ENCODE results near the gene NPHP4.

Gene NPHP4

GRCh38 chr1:6003568-6004411 is 11.6 kb upstream of the NPHP4 start:
- no peak for DNase-seq (ENCODE audit: low spot score)

GRCh38 chr1:6002714-6003501 is 10.7 kb upstream of the NPHP4 start:
- no peak for DNase-seq (ENCODE audit: low spot score)

- DNase-seq (ENCODE audit: low spot score) = no peak
Measured at GRCh38 chr1:6001992-6002576, 9.9 kb upstream of the NPHP4 start.

- no peak for DNase-seq (ENCODE audit: low spot score)
Measured at GRCh38 chr1:6000444-6001288, 8.4 kb upstream of the NPHP4 start.

DNA sequence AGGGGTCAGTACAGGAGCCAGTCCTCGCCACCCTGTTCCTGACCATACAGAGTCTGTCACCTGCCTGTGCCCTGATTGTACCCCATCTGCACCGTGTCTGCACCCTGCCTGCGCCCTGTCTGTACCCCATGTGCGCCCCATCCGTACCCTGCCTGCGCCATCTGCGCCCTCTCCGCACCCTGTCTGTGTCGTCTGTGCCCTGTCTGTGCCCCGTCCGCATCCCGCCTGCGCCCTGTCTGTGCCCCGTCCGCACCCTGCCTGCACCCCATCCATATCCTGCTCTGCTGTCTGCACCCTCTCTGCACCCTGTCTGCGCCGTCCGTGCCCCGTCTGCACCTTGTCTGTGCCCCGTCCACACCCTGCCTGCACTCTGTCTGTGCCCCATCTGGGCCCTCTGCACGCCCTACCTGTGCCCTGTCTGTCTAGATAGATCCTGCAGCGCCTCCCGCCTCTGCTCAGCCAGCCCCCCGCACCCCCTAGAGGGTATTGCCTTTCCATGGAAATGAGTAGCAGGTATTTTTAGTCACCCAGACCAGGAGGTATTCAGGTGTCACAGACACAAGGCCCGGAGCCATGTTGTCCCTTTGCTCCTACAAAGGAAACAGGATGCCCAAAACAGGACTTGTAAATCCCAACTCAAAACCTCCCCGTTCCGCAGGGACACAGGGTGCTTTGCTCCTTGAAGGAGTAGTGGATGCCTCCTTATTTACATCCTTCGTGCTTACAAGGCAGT is 7.7 kb upstream of the NPHP4 start:
- DNase-seq (ENCODE audit: low spot score) = no peak

DNA sequence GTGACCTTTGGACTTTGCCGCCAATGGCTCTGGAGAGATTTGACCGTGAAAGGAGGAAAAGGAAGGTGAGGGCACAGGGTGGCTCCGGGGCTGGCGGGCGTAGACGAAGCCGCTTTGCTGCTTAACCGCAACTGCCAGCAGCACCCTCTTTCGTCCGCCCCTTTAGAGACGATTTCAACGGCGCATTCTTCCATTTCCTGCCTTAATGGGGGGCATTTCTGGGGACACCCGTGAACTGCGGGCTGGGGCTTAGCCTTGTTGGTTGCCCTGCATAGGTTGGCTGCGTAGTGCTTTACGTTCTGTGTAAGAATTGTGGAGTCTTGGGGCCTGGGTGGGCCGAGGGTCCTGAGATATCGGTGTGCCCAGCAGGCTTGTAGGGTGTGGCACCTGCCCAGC is 6.7 kb upstream of the NPHP4 start:
- DNase-seq (ENCODE audit: low spot score) = no peak

GRCh38 chr1:5998051-5998905 is 6.1 kb upstream of the NPHP4 start:
- DNase-seq (ENCODE audit: low spot score) = no peak

- no peak for DNase-seq (ENCODE audit: low spot score)
Measured at GRCh38 chr1:5997316-5997715, 5.1 kb upstream of the NPHP4 start.

DNA sequence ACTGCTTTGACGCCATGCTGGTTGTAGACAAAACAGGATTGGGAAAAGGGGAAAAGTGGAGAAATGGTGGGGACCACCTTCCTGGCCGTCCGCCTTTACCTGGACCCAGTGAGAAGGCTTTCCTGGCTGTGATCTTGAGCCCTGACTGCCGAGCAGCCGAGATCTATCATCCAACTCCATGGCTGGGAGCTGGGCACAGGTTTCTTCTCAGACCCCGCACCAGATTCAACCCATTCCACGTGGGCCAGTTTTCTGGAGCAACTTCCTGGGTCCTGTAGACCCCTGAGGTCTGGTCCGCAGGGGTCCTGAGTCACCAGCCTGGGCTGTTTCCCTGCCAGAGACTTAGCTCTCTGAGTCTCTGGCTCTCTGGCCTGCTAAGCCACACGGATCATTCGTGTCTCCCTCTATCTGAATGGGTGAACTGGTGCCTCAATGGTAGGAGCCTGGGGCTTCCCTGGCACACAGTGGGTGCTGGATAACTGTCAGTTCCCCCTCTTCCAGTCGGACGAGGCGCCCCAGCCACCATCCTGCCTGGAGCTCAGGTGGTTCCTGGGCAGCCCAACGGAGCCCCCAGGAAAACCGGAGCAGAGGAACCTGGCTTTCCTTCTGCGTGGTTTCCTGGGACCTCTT is 4.5 kb upstream of the NPHP4 start:
- DNase-seq (ENCODE audit: low spot score) = no peak

GRCh38 chr1:5995871-5996630 is 3.8 kb upstream of the NPHP4 start:
- DNase-seq (ENCODE audit: low spot score) = no peak

GRCh38 chr1:5994713-5995621 is 2.7 kb upstream of the NPHP4 start:
- peak; percentile 75 for DNase-seq (ENCODE audit: low spot score)

DNA sequence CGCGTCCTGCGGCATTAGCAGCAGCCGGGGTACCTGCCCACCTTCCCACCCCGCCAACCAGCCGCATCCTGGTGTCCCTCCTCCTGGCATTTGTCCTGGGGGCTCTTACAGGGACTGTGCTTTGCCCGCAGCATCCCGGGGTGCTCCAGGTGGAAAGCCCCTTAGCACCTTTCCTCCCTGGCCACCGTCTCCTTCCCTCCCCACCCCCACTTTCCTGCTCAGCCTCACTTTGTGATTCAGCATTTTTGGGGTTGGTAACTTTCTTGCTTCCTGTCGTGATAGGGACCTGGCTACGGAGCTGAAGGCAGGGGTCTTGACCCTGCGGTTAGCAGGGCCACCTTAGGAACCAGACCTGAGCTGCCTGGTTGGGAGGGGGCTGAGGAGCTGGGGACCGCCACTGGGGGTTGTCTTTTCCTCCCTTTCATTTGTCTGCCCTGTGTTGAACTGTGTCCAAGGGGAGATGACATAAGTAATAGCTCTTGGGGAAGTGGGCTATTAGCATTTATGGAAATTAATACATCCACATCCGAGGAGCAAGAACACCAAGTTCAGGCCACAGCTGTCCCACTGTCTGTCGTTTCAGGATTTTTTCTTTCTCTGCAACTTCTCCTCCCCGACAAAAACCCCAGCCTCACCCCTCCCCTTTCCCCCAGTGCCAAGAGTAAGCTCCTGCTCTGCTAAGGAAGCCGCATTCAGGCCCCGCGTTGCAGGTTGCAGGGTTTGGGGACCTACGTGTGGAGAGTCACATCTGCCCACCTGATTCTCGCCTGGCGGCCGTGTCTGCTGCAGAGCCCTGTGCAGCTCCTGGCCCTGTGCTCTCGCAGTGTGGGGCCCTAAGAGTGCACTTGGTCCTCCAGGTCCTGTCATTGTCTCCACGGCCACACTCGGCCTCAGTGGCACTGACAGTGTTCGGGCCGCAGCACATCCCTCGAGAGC is 1.6 kb upstream of the NPHP4 start:
- no peak for DNase-seq (ENCODE audit: low spot score)

DNA sequence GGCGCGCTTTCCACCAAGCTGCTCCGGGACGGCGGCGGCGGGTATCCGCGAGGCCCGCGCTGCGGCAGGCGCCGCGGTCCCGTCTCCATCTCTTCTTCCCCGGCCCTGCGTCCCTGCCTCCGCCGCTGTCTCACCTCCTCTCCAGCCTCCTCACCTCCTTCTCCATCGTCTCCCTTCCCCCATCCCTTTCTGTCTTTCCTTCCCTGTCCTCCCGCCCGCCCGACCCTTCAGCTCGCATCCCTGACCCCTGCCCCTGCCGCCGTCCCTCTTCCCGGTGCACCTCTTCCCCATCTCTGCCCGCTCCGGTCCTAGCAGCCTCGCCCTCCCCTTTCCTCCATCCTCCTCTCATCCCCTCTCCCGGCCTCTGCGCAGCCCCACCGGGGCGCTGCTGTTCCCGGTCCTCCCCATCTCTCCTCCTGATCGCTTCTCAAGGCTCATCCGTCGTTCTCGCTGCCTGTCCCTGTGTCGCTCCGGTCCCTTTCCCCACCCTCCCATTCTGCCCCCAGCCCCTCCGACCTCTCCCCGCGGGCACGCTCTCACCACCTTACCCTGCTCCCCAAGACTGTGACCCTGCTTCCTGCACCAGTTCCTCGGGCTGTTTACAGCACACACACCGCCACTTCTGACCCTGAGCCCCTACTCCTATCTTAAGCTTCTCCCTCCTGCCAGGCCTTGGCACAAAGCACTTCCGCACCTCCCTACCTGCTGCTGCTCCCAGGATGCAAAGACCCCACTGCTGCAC is 760 bp upstream of the NPHP4 start:
- DNase-seq (ENCODE audit: low spot score) = no peak

DNA sequence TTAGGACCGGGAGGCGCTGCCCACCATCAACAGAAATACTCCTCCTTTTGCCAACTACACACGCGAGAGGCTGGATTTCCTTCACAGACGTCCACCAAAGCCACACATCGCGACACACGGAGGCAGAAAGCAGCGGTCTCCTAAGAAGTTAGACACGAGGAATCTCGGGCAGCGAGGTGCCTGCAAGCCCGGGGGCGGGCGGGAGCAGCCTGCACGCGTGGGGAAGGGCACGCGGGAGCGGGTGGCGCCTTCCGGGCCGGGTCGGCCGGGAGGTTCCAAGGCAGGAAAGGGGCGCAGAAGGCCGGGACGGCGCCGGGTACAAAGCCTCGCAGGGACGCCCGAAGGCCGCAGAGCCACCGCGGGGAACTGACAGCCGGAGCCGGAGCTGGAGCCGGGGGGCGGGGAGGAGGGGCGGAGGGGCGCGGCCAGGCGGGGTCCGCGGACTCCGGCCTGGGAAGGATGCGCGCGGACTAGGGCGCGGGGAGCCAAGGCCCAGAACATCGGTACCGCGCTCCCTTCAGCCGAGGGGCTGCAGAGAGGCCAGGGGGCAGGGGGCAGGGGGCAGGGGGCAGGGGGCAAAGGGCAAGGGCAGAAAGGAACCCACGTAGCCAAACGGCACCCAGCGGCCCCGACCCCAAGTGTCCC is 722 bp downstream of the NPHP4 start:
- peak; percentile 19 for DNase-seq (ENCODE audit: low spot score)

- DNase-seq (ENCODE audit: low spot score) = no peak
Measured at GRCh38 chr1:5990913-5991312, 1.3 kb downstream of the NPHP4 start.

Data from CD4-positive, alpha-beta T cell treated with Interleukin-15 for 4 hours (primary cell).